Smooth muscle cell (in vitro differentiated cells): ENCODE data around the gene DIDO1. TPM values are rescaled to one million over a fixed set of nuclear protein-coding genes. Genes with fewer than 3 reads are reported as not detected.

Experiments used
- DNase-seq: peaks from one replicate; lab custom pipeline; 2025; ENCODE audit not compliant: unreplicated experiment; lab: John Stamatoyannopoulos, UW
- H2AFZ ChIP-seq: fragments of 200-600 bp; sonication (generic); 2 replicates; pipeline ENCODE4 v1.6.0; 2016; ENCODE audit warnings: antibody characterized with exemption, low read depth, mild to moderate bottlenecking
- H3F3A ChIP-seq: fragments of 200-600 bp; sonication (generic); 2 replicates; pipeline ENCODE4 v1.6.0; 2017; ENCODE audit warnings: antibody characterized with exemption, low read depth
- H3K27ac ChIP-seq: fragments of 200-600 bp; sonication (generic); 2 replicates; pipeline ENCODE4 v1.5.1; 2016; ENCODE audit warnings: low read depth, mild to moderate bottlenecking
- H3K27me3 ChIP-seq: fragments of 200-600 bp; sonication (generic); 2 replicates; pipeline ENCODE4 v1.6.1; 2016; ENCODE audit warnings: low read depth, mild to moderate bottlenecking
- H3K36me3 ChIP-seq: fragments of 200-600 bp; sonication (generic); 2 replicates; pipeline ENCODE4 v1.5.1; 2016; ENCODE audit warnings: low read depth
- H3K4me1 ChIP-seq: fragments of 200-600 bp; sonication (generic); 2 replicates; pipeline ENCODE4 v1.5.1; 2016; ENCODE audit warnings: low read depth
- H3K4me2 ChIP-seq: fragments of 200-600 bp; sonication (generic); 2 replicates; pipeline ENCODE4 v1.6.0; 2016; ENCODE audit warnings: mild to moderate bottlenecking
- H3K4me3 ChIP-seq: fragments of 200-600 bp; sonication (generic); 2 replicates; pipeline ENCODE4 v1.5.1; 2016; ENCODE audit warnings: mild to moderate bottlenecking
- H3K79me2 ChIP-seq: fragments of 200-600 bp; sonication (generic); 2 replicates; pipeline ENCODE4 v1.6.0; 2016; ENCODE audit warnings: low read depth, mild to moderate bottlenecking
- H3K9ac ChIP-seq: fragments of 200-600 bp; sonication (generic); 2 replicates; pipeline ENCODE4 v1.6.0; 2016; ENCODE audit warnings: low read depth
- H3K9me3 ChIP-seq: fragments of 200-600 bp; sonication (generic); replicated peaks from 2 replicates; pipeline ENCODE4 v1.5.1; 2016; ENCODE audit warnings: low read depth
- H4K20me1 ChIP-seq: fragments of 200-600 bp; sonication (generic); 2 replicates; pipeline ENCODE4 v1.6.0; 2016; ENCODE audit warnings: low read depth
- CTCF ChIP-seq: fragments of 200-600 bp; sonication (generic); IDR thresholded peaks from 2 replicates; pipeline ENCODE4 v1.5.1; 2017; ENCODE audit warnings: borderline replicate concordance, mild to moderate bottlenecking, antibody characterized with exemption; ENCODE audit not compliant: insufficient read depth, poor library complexity, severe bottlenecking
- WGBS: methylation state at CpG from one replicate; pipeline ENCODE4 v1.1.7; 2016; ENCODE audit warnings: low lambda C conversion rate; 5-methylcytosine and 5-hydroxymethylcytosine counted together
- polyA plus RNA-seq: library from polyadenylated mRNA; unstranded; fragments of >200 nt; fragmentation: Nextera tagmentation; extraction: Ambion mirVana; gene quantifications from 2 replicates; pipeline ENCODE4 v1.2.1, GENCODE V29; 2016
- total RNA-seq: library from RNA; depleted of rRNA; stranded (reverse); fragments of >200 nt; gene quantifications from 2 replicates; pipeline ENCODE4 v1.2.3, GENCODE V29; 2014

The DIDO1 gene
- total and polyA plus RNA-seq, 2 experiments from 2014 or later: 16.0 to 25.8 TPM

DNA sequence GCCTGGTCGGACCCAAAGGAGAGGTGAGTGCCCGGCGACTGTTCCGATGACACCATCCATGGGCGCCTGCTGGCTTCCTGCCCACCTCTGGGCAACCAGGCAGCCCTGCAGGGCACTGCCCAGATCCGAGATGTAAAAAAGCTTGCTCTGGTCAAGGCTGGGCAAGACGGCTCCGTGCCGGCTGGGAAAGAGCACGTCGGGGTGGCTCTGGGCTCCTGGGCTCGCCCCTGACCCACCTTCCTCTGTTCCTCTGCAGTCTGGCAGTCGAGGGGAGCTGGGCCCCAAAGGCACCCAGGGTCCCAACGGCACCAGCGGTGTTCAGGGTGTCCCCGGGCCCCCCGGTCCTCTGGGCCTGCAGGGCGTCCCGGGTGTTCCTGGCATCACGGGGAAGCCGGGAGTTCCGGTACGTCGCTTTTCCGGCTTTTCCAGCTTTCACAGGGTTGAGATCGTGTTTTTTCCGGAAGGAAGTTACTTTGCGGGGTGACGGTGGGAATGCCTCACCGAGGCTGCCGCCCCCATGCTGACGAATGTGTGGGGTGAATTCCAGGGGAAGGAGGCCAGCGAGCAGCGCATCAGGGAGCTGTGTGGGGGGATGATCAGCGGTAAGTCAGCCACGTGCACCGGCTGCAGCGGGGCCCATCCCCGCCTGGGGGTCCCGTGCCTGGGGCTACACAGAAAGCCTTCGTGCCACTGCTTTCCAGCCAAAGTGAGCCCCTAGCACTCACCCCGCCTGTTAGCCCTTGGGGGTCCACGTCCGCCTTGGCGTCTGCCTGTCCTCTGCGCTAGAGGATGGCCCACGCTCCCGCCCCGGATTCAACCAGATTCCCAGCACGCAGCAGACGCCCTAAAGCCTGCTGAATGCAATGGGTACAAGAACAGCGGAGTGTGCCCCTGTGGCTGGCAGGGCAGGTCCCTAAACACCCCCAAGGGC lies 90.1 kb downstream of the DIDO1 start:
- no peak overlapping the region for H3K4me3 ChIP-seq
- no peaks in the 10 kb centered on the region for H4K20me1 ChIP-seq
- no peak overlapping the region for H3K4me2 ChIP-seq
- no peaks in the 10 kb centered on the region for H3F3A ChIP-seq
- WGBS: 90% methylated on average over 50 of the region's 52 CpGs
- no peak overlapping the region for H3K27ac ChIP-seq
- H3K36me3 ChIP-seq: no peaks in the 10 kb centered on the region
- H3K79me2 ChIP-seq: no peaks in the 10 kb centered on the region
- no peaks in the 10 kb centered on the region for H3K9me3 ChIP-seq
- no peaks in the 10 kb centered on the region for H3K4me1 ChIP-seq
- no peak for TF ChIP-seq CTCF
- DNase-seq: no peak
- no peak overlapping the region for H2AFZ ChIP-seq
- no peak overlapping the region for H3K9ac ChIP-seq
- H3K27me3 ChIP-seq: no peaks in the 10 kb centered on the region

DNA sequence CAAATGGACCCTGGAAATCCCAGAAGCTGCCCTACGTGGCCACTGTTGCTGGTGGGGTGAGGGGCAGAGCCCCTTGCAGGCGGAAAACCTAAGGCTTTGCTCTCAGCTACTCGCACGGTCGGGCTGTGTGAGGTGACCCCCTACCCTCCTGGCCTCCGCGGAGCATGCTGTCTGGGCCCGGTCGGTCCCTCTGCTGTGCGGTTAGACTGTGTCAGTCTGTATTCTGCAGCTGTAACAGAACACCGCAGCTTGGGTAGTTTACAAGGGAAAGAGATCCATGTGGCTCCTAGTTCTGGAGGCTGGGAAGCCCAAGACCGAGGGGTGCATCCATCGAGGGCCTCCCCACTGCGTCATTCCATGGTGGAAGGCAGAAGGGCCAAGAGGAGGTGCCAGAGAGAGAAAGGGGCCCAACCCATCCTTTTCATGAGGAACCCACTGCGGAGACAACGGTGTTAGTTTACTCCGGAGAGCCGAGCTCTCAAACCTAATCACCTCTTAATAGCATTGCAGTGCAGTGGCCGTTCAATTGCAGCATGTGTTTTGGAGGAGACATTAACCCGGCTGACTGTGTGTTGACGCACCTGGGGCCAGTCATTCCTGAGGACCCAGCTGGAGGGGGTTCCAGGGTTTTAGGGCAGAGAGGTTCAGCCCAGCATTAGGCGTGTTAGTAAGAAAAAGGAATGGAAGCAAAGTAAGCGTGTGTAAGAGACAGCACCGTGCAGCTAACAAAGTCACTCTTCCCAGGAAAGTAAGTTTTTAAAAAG lies 91.2 kb downstream of the DIDO1 start:
- H3K27me3 ChIP-seq: no peaks in the 10 kb centered on the region

GRCh38 chr20:62832951-62833391 lies 93.3 kb downstream of the DIDO1 start:
- Histone ChIP-seq H3K36me3 (no peaks in the 10 kb centered on the region), H3K27ac (no peak overlapping the region), H2AFZ (no peak overlapping the region), H3K4me1 (no peaks in the 10 kb centered on the region), H3K79me2 (no peaks in the 10 kb centered on the region), H4K20me1 (no peaks in the 10 kb centered on the region), H3K4me3 (no peak overlapping the region), H3K27me3 (no peaks in the 10 kb centered on the region), H3K9me3 (no peaks in the 10 kb centered on the region), H3K4me2 (no peak overlapping the region), H3F3A (no peaks in the 10 kb centered on the region), H3K9ac (no peak overlapping the region)
- TF ChIP-seq CTCF: no peak
- DNase-seq: no peak
- 93% methylated on average over 14 of the region's 14 CpGs for WGBS

More for the DNA sequence above, 91.2 kb downstream of the DIDO1 start:
- Histone ChIP-seq H3K4me3 (no peak overlapping the region), H3F3A (no peaks in the 10 kb centered on the region), H3K27ac (no peak overlapping the region), H3K4me2 (no peak overlapping the region), H3K36me3 (no peaks in the 10 kb centered on the region), H3K9me3 (no peaks in the 10 kb centered on the region), H3K4me1 (no peaks in the 10 kb centered on the region), H3K9ac (no peak overlapping the region), H2AFZ (no peak overlapping the region), H3K79me2 (no peaks in the 10 kb centered on the region), H4K20me1 (no peaks in the 10 kb centered on the region)
- 95% methylated on average over 24 of the region's 24 CpGs for WGBS
- no peak for TF ChIP-seq CTCF
- DNase-seq: no peak
